Posterior vena cava (tissue), 2 donors: ENCODE measurements around the gene USP9X. TPM values are rescaled to one million over a fixed set of nuclear protein-coding genes. Genes with fewer than 3 reads are reported as not detected.
"Not testable (repeated sequence)": the region's sequence is repeated elsewhere in the genome, so short reads cannot be mapped to it uniquely, and the experiment has no call there.

Experiments
- DNase-seq: peaks from one replicate; pipeline ENCODE4 v3.0.0-alpha.2; 2020; ENCODE audit warnings: low spot score
- intact Hi-C, 2 donors: fragments of 100-400 bp; cut with DNase I; formaldehyde crosslinking; loops; one replicate each; pipeline versions ENCODE4 v1.14.1 to v1.14.2; 2022 to 2023
- long read RNA-seq, 2 donors: library from polyadenylated mRNA; unstranded; transcript quantifications; one replicate each; pipeline ENCODE4 v2.0.0, GENCODE V29; 2020 to 2021
- total RNA-seq, 2 donors: library from RNA; stranded (reverse); fragmentation: NEBNext Ultra II Directional; extraction: Animal tissue kit (Norgen Biotek cat#: 25700); gene quantifications; one replicate each; pipeline ENCODE4 v1.2.1, GENCODE V29; 2021
- donor health status: DM: yes; HTN: yes; CAD: no.
- donor health status: DM: yes; HTN: yes; CAD: no.

USP9X gene, protein sequence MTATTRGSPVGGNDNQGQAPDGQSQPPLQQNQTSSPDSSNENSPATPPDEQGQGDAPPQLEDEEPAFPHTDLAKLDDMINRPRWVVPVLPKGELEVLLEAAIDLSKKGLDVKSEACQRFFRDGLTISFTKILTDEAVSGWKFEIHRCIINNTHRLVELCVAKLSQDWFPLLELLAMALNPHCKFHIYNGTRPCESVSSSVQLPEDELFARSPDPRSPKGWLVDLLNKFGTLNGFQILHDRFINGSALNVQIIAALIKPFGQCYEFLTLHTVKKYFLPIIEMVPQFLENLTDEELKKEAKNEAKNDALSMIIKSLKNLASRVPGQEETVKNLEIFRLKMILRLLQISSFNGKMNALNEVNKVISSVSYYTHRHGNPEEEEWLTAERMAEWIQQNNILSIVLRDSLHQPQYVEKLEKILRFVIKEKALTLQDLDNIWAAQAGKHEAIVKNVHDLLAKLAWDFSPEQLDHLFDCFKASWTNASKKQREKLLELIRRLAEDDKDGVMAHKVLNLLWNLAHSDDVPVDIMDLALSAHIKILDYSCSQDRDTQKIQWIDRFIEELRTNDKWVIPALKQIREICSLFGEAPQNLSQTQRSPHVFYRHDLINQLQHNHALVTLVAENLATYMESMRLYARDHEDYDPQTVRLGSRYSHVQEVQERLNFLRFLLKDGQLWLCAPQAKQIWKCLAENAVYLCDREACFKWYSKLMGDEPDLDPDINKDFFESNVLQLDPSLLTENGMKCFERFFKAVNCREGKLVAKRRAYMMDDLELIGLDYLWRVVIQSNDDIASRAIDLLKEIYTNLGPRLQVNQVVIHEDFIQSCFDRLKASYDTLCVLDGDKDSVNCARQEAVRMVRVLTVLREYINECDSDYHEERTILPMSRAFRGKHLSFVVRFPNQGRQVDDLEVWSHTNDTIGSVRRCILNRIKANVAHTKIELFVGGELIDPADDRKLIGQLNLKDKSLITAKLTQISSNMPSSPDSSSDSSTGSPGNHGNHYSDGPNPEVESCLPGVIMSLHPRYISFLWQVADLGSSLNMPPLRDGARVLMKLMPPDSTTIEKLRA (N-terminal part only)
- total RNA-seq: 10 to 100 TPM; 74.4 to 84.0 TPM
- long read RNA-seq, donor 1, partial matches to known transcripts: 16 of 17 reads
- long read RNA-seq, donor 1, other reads (novel, unspliced or antisense): 1 of 17 reads
- long read RNA-seq, donor 2, partial matches to known transcripts: 21 of 27 reads
- long read RNA-seq, donor 2, other reads (novel, unspliced or antisense): 6 of 27 reads

DNA sequence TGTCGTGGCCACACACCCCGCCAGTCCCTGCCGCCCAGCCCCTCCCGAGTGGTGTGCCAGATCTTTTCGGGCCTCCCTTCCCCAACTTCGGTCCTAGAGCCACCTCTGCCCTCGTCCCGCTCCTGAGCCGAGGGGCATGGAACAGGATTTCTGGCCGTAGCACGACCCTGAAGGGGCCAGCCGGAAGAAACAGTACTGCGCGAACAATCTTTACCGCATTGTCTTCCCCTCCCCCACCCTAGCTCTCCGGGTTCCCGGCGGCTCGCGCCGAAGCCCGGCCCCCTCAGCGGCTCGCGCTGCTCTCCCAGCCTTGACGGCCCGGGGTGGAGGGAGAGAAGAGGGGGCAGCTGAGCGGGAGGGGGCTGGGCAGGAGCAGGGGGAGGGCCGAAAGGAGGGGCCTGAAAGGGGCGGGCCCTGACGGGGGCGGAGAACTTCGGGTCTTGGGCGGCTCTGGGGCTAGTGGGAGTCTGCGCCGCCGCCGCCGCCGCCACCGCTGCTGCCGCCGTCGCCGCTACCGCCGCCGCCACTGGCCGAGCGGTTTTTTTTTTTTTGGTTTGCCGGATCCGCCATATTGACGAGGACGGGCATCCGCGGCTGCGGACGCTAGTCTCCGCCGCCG is at the start of gene USP9X:
Gene USP9X (plus strand): TSS at position 553 of the 619 bp plus-strand sequence. CDS start 38,184 bp downstream, outside the sequence.
- peak; percentile 97 for DNase-seq
- intact Hi-C loops: no loop called here

DNA sequence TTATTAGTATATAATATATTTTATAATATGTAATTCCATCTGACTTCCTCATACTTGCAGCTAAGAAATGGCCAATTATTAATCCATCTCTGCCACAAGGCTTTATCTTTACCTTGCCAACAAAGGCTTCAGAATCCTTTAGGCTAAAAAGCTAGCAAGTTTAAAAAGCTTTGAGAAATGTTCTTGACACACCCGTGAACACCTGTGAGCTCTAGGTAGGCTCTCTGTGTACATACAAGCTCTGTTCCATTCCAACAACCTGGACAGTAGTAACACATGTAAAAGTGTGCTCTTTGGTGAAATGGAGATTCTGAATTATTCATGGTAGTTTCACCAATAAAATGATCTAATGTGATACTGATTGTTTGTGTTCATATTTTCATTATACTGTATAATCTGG is 49.7 kb upstream of the USP9X start:
- no peak for DNase-seq
- intact Hi-C loops: no loop called here

DNA sequence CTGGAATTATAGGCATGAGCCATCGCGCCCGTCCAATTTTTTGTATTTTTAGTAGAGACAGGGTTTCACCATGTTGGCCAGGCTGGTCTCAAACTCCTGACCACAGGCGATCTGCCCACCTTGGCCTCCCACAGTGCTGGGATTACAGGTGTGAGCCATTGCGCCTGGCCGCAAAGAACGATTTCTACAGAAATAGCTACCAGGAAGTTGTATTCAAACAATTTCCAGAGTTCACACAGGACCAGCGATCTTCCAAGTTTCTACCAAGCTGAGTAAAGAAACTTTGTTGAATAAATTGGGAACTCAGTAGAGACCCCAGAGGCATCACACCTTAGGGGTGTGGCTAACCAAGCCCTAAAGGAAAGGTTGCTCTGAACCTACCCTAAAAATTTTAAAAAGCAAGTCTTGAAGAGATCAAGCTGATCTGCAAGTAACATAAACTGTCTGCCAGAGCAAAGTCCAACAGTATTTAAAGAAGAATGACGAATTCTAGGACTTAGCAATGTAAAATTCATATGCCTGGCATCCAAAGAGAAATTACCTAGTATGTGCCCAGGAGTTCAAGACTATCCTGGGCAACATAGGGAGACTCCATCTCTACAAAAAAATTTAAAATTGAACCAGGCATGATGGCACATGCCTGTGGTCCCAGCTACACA is 48.4 kb upstream of the USP9X start:
- DNase-seq: no peak
- intact Hi-C loops: no loop called here

DNA sequence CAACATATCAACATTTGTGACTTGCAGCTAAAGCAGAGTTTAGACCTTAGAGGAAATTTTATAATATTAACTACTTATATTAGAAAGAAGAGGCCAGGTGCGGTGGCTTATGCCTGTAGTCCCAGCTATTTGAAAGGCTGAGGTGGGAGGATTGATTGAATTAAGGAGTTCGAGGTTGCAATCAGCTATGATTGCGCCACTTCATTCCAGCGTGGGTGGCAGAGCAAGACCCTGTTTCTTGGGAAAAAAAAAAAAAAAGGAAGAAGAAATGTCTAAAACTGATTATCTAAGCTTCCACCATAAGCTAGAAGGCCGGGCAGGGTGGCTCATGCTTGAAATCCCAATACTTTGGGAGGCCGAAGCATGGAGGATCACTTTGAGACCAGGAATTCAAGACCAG is 42.0 kb upstream of the USP9X start:
- intact Hi-C loops: no loop called here
- no peak for DNase-seq

DNA sequence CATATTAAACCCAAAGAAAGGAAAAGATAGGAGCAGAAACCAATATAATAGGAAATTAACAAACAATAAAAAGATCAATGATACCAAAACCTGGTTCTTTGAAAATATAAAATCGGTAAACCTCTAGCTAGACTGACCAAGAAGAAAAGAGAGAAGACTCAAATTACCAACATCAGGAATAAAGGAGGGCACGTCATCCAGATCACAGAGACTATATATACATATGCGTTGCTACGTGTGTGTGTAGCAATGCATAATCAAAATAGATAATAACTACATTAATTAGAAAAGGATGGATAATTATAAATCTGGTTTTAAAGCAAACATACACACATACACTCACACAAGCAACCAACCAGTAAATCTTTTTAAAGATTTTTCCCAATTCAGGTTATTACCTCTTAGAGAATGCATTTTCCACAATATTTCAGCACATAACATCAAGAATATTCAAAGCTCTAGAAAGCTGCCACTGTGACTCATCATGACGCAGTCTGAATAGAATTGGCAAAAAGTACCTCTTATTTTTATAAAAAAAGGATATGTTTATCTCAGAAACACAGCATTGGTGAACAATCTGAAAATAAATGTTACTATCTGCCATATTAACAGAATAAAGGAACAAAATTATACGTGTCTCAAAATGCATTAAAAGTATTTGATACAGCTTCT is 41.4 kb upstream of the USP9X start:
- no peak for DNase-seq
- intact Hi-C loops: no loop called here

DNA sequence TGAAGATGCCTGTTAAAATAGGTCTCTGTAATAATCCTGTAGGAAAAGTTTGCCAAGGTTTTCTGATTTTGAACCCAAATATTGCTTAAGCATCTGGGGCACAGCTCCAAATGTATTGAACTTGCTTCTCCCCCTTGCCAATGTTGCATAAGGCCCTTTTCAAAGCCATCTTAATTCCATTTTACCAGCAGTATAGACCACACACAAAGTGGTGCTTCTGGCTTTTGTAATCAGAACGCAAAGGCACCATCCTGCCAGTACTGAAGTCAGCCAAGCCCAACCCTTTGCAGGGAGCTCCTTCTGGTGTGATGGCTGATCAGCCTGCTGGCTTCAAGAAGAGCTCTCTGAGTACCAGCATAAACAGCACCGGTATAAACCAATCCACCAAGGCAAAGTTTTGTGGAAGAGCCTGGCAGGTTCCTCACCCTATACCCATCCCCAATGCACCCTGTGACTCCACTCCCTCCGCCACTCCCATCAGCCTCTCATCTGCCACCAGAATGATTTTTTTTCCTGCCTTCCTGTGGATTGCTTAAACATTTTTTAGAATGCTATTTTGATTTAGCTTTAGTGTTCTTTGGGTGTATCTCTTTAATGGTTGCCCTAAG is 39.2 kb upstream of the USP9X start:
- DNase-seq: no peak
- intact Hi-C loops: no loop called here

DNA sequence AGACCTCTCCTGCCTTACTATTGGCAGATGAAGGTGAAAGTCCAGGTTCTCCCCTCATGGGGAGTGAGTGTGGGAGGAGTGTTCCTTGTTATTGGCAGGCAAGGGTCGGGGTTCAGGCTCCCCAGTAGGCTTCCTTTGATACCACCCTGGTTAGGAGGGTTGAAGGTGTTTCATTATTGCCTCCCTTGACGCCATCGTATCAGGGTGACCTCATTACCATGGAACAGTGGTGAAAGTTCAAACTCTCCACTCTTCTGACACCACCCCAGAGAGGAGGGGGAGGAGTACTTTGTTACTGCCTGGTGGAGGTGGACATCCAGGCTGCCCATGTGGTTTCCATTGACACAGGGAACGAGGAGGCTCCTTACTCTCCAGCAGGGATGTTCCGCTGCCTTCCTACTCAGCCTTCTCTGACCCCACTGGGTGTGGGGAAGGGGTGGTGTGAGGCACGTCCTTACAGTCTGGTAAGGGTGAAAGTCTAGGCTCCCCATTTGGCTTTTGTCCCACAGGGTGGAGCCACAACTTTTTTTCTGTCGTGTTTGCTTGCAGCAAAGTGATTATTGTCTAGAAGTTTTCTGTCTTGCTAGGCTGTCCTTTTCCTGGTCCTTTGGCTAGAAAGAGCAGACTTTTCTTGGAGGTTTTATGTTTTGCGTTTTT is 37.2 kb upstream of the USP9X start:
- intact Hi-C loops: no loop called here
- DNase-seq: no peak

DNA sequence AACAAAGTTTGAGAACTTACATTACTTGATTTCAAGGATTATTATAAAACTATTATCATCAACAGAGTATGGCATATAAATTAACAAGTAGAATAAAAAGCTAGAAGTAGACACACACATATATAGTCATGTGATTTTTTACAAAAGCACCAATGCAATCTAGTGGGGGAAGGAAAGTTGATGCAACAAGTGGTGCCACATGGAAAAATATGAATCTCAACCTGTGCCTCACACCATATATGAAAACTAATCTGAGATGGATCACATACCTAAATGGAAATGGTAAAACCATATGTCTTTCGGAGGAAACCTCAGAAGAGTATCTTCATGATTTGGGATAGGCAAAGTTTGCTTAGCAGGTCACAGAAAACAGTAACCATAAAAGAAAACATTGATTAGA is 34.9 kb upstream of the USP9X start:
- intact Hi-C loops: no loop called here
- DNase-seq: no peak

DNA sequence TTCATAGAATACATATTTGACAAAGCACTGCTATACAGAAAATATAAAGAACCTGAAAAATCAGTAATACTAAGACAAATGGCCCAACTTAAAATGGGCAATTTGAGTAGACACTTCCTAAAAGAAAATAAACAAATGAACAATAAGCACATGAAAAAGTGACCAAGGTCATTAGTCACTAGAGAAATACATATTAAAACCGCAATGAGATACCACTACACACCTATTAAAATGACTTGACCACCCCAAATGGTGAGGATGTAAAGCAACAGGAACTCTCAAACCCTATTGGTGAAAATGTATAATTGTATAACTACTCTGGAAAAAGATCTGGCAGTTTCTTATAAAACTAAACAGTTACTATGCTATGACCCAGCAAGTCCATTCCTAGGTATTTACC is 34.0 kb upstream of the USP9X start:
- no peak for DNase-seq
- intact Hi-C loops: no loop called here

DNA sequence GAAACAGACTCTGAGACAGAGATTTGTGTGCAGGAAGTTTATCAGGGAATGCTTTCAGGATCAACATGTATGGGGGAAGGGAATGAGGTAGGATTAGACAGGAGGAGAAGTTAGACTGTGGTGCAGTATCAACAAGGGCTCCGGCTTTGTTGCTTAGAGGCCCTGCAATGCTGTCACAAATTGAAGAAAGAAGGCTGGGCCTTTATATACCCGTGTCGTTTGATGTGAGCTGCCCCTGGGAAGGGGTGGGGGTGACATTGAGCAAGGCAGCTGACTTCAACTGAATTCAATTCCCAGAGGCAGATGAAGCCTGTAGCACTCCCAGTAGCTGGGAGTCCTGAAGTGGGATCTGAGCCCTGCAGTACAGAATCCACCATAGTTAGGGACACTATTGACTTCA is 29.5 kb upstream of the USP9X start:
- intact Hi-C loops: no loop called here
- no peak for DNase-seq

DNA sequence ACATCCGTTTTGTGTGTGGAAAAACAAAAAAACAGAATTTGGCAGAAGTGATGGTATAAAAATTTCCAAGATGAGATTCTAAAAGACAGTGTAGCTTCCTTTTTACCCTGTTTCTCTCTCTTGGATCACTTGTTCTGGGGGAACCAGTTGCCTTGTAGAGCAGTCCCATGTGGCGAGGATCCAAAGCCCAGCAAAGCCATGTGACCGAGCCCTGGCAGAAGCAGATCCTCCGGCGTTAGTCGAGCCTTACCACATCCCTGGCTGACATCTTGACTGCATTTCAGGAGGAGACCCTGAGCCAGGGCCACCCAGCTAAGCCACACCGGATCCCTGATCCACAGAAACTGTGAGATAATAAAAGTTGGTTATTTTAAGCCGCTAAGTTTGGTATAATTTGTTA is 22.0 kb upstream of the USP9X start:
- DNase-seq, intact Hi-C loops: not testable (repeated sequence)

DNA sequence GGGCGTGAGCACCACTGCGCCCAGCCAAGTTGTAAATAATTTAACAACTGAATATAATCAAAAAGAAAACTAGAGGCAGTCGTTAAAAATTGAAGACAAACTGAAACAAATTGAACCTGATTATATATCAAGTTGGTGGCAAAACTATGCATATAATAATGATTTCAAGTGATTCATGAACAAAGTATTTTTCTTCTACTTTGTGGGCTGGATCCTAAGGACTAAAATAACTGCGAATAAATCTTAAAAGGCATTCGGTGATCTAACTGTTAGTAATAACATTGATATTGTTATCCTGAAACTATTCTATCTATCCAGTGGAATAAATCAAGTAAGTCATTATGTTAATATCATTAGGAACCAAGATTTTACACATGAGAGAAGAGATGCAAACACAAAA is 21.2 kb upstream of the USP9X start:
- intact Hi-C loops: no loop called here
- no peak for DNase-seq

DNA sequence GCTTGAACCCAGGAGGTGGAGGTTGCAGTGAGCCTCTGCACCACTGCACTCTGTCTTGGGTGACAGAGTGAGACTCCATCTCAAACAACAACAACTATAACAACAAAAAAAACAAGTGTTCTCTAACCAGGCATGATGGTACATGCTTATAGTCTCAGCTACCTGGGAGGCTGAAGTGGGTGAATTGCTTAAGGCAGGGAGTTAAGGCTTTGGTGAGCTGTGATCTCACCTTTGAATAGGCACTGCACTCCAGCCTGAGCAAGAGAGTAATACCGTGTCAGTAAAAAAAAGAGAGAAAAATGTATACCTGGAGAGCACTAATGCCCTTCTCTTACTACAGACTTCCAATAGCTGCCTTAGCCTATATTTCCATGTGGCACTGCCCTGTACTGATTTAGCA is 18.9 kb upstream of the USP9X start:
- intact Hi-C loops: no loop called here
- DNase-seq: no peak

DNA sequence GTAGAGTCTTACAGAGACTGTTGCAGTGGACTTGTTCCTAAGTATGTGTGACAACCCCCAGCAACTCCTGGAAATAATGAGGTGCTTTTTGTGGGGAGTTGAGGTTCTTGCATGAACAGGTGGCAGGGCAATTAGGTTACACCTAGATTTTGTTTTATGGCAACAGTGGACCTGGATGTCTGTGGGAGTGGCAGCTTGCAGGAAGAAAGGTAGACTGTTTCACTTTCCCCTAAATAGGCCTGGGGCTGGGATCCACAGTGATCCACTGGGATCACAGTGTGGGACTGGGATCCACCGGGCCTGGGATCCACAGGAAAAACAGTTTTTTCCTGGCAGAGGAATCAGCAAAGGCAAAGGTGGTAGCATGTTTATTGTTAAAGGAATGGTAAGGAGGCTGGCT is 18.3 kb upstream of the USP9X start:
- DNase-seq: no peak
- intact Hi-C loops: no loop called here

DNA sequence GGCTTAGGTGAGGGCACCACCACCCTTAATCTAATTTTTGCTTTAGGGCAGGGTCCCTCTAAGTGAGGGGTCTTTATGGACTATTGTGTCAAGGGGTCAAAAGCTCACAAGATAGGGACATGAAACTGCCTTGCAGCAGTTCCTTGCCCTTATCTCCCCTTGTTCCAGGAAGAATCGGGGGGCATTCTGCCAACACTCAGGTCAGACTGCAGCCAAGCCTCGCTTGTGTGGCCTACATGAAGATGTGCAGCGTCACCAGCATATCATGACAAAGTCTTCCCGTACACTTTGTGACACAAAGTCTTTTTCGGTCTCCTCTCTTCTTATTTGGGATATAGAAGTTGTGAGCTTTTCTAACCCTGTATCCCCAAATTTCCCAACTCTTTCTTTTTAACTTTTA is 17.5 kb upstream of the USP9X start:
- intact Hi-C loops: no loop called here
- no peak for DNase-seq

DNA sequence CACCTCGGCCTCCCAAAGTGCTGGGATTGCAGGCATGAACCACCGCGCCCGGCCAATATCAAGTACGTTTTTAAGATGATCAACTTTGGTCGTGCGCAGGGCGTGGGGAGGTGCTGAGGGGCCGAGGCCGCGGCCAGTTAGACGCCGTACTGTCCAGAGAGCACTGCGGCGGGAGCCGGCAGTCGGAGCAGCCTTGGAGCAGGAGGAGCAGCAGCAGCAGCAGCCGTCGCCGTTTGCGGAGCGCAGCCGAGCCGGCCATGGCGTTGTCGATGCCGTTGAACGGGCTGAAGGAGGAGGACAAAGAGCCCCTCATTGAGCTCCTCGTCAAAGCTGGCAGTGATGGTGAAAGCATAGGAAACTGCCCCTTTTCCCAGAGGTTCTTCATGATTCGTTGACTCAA is 8.5 kb upstream of the USP9X start:
- DNase-seq: no peak
- intact Hi-C loops: no loop called here

DNA sequence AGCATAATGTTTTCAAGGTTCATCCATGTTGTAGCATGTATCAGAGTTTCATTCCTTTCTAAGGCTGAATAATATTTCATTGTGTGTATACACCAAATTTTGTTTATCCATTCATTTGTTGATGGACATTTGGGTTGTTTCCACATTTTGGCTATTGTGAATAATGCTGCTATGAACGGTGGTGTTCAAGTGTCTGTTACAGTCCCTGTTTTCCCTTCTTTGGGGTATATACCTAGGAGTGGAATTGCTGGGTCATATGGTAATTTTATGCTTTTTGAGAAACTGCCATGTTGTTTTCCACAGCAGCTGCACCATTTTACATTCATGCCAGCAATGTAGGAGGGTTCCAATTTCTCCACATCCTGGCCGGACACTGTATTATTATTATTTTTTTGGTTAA is 3.4 kb upstream of the USP9X start:
- intact Hi-C loops: no loop called here
- DNase-seq: no peak

DNA sequence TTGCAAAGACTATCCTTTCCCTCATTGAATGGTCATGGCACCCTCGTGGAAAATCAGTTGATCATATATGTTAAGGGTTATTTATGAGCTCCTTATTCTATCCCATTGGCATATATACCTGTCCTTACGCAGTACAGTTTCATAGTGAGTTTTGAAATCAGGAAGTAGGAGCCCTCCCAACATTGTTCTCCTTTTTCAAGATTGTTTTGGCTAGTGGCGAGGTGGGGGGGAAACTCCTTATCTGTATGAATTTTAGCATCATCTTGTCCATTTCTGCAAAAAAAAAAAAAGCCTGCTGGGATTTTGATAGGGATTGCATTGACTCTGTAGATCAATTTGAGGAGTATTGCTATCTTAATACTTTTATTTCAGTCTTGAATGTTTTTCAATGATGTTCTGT is 2.5 kb upstream of the USP9X start:
- intact Hi-C loops: no loop called here
- DNase-seq: no peak
